H1 (cell line): ENCODE results near the gene NRXN3. TPM values are rescaled to one million over a fixed set of nuclear protein-coding genes. Genes with fewer than 3 reads are reported as not detected.

Experiments
- CTCF ChIA-PET: fragments of 300-600 bp; sonication (Branson Sonifier 250); formaldehyde crosslinking; loops from one replicate; lab custom pipeline; 2021; ENCODE audit not compliant: partially characterized antibody; lab: Charles Lee
- POLR2A ChIA-PET: fragments of 300-600 bp; sonication (Branson Sonifier 250); formaldehyde crosslinking; loops from one replicate; lab custom pipeline; 2021; ENCODE audit warnings: inconsistent platforms; ENCODE audit not compliant: partially characterized antibody; lab: Charles Lee
- DNase-seq, 2 experiments: peaks; one replicate each; pipeline versions ENCODE4 v3.0.0 to v3.0.0-alpha.2; 2010 to 2022; ENCODE audit warnings: low spot score in 2 of 2, low read depth in 1 of 2, mixed read lengths in 1 of 2
- FAIRE-seq: peaks from 2 replicates; lab custom pipeline; 2011; peaks lifted over from hg19 to GRCh38; lab: Jason Lieb, UNC
- H2AFZ ChIP-seq: 2 replicates; pipeline ENCODE4 v1.8.1; 2012; ENCODE audit warnings: low read length, inconsistent platforms
- H2AK5ac ChIP-seq: 2 replicates; pipeline ENCODE4 v1.6.1; 2013; ENCODE audit warnings: low read depth, low read length
- H2BK120ac ChIP-seq: replicated peaks from 2 replicates; pipeline ENCODE3; 2013; ENCODE audit warnings: low read depth, low read length, inconsistent platforms
- H2BK12ac ChIP-seq: 2 replicates; pipeline ENCODE4 v1.6.1; 2013; ENCODE audit warnings: low read depth, low read length
- H2BK15ac ChIP-seq: 2 replicates; pipeline ENCODE4 v1.6.1; 2013; ENCODE audit warnings: low read length
- H2BK20ac ChIP-seq: 2 replicates; pipeline ENCODE4 v1.6.1; 2013; ENCODE audit warnings: low read length
- H2BK5ac ChIP-seq: 2 replicates; pipeline ENCODE4 v1.6.1; 2013; ENCODE audit warnings: low read depth, low read length
- H3K14ac ChIP-seq: 2 replicates; pipeline ENCODE4 v1.6.1; 2013; ENCODE audit warnings: inconsistent platforms; ENCODE audit not compliant: insufficient read length
- H3K18ac ChIP-seq: 2 replicates; pipeline ENCODE4 v1.6.1; 2013; ENCODE audit warnings: low read length; ENCODE audit errors: extremely low read depth
- H3K23ac ChIP-seq: 2 replicates; pipeline ENCODE4 v1.6.1; 2013; ENCODE audit warnings: inconsistent platforms; ENCODE audit not compliant: insufficient read length
- H3K23me2 ChIP-seq: 2 replicates; pipeline ENCODE4 v1.6.1; 2013; ENCODE audit warnings: low read depth, low read length
- H3K27ac ChIP-seq: 2 replicates; pipeline ENCODE4 v1.6.1; 2011; ENCODE audit warnings: low read depth, low read length, inconsistent platforms
- H3K27me3 ChIP-seq, 4 experiments: replicated peaks in 1 of 4; 1 replicate in 1 of 4; 2 replicates in 3 of 4; pipeline versions ENCODE4 v1.6.1 to v1.8.1; 2011 to 2013; ENCODE audit warnings: low read length in 3 of 4, mild to moderate bottlenecking in 3 of 4, inconsistent platforms in 2 of 4, mixed read lengths in 2 of 4, moderate library complexity in 1 of 4; ENCODE audit not compliant: control insufficient read depth in 3 of 4, insufficient read depth in 3 of 4; ENCODE audit errors: extremely low read depth in 1 of 4
- H3K36me3 ChIP-seq, 4 experiments: 2 replicates each; pipeline versions ENCODE4 v1.6.1 to v1.8.1; 2011 to 2013; ENCODE audit warnings: mild to moderate bottlenecking in 4 of 4, low read length in 3 of 4, moderate library complexity in 2 of 4, control low read depth in 1 of 4, inconsistent platforms in 1 of 4; ENCODE audit not compliant: insufficient read depth in 4 of 4, control insufficient read depth in 2 of 4
- H3K4ac ChIP-seq: replicated peaks from 2 replicates; pipeline ENCODE3; 2013; ENCODE audit warnings: low read length, low read depth, mixed read lengths, inconsistent platforms; ENCODE audit not compliant: insufficient read length
- H3K4me1 ChIP-seq, 4 experiments: replicated peaks in 1 of 4; 1 replicate in 1 of 4; 2 replicates in 3 of 4; pipeline versions ENCODE4 v1.6.1 to v1.8.1; 2011 to 2013; ENCODE audit warnings: low read length in 3 of 4, inconsistent platforms in 2 of 4, mixed read lengths in 1 of 4; ENCODE audit not compliant: insufficient read depth in 4 of 4, control insufficient read depth in 3 of 4
- H3K4me2 ChIP-seq, 2 experiments: 2 replicates each; pipeline versions ENCODE4 v1.6.1 to v1.8.1; 2011 to 2013; ENCODE audit warnings: low read depth in 2 of 2, low read length in 2 of 2, control low read depth in 1 of 2, inconsistent platforms in 1 of 2, mild to moderate bottlenecking in 1 of 2; ENCODE audit not compliant: insufficient read depth in 1 of 2
- H3K4me3 ChIP-seq, 4 experiments: fragments of 200-600, 300-600 bp in 1 of 4; sonication (generic), shearing (Covaris generic), sonication (Bioruptor Twin) in 1 of 4; 2 replicates each; pipeline versions ENCODE4 v1.5.1 to v1.8.1; 2011 to 2016; ENCODE audit warnings: low read length in 4 of 4, low read depth in 3 of 4, control low read depth in 2 of 4, inconsistent platforms in 2 of 4, mild to moderate bottlenecking in 2 of 4, mixed read lengths in 1 of 4, moderate library complexity in 1 of 4; ENCODE audit not compliant: insufficient read depth in 2 of 4; ENCODE audit errors: extremely low read depth in 1 of 4
- H3K56ac ChIP-seq: replicated peaks from 2 replicates; pipeline ENCODE3; 2013; ENCODE audit warnings: low read depth, mild to moderate bottlenecking, mixed read lengths, low read length, inconsistent platforms; ENCODE audit not compliant: insufficient read length
- H3K79me1 ChIP-seq: 2 replicates; pipeline ENCODE4 v1.6.1; 2013; ENCODE audit warnings: low read depth, low read length, control low read depth
- H3K79me2 ChIP-seq, 2 experiments: 2 replicates each; pipeline versions ENCODE4 v1.6.1 to v1.8.1; 2012 to 2013; ENCODE audit warnings: low read length in 2 of 2, mild to moderate bottlenecking in 2 of 2, inconsistent platforms in 1 of 2; ENCODE audit not compliant: insufficient read depth in 2 of 2, control insufficient read depth in 1 of 2
- H3K9ac ChIP-seq, 4 experiments: replicated peaks in 1 of 4; 1 replicate in 1 of 4; 2 replicates in 3 of 4; pipeline versions ENCODE4 v1.6.1 to v1.8.1; 2011 to 2013; ENCODE audit warnings: low read depth in 3 of 4, low read length in 3 of 4, control low read depth in 2 of 4, mild to moderate bottlenecking in 2 of 4, moderate library complexity in 2 of 4, inconsistent platforms in 1 of 4; ENCODE audit errors: extremely low read depth in 1 of 4
- H3K9me3 ChIP-seq, 2 experiments: 2 replicates each; pipeline versions ENCODE4 v1.6.1 to v1.8.1; 2012 to 2013; ENCODE audit warnings: mild to moderate bottlenecking in 2 of 2, moderate library complexity in 2 of 2, control low read depth in 1 of 2, inconsistent platforms in 1 of 2, low read depth in 1 of 2, low read length in 1 of 2, mixed read lengths in 1 of 2; ENCODE audit not compliant: insufficient read depth in 2 of 2
- H4K20me1 ChIP-seq, 2 experiments: replicated peaks in 1 of 2; 2 replicates each; pipeline versions ENCODE3 to v1.8.1; 2011 to 2013; ENCODE audit warnings: inconsistent platforms in 2 of 2, low read length in 2 of 2, mild to moderate bottlenecking in 1 of 2; ENCODE audit not compliant: insufficient read depth in 2 of 2, control insufficient read depth in 1 of 2
- H4K5ac ChIP-seq: 2 replicates; pipeline ENCODE4 v1.6.1; 2013; ENCODE audit warnings: low read length, low read depth, mixed read lengths, inconsistent platforms; ENCODE audit not compliant: insufficient read length
- H4K8ac ChIP-seq: 2 replicates; pipeline ENCODE4 v1.8.0; 2013; ENCODE audit warnings: mild to moderate bottlenecking, moderate library complexity, low read length, inconsistent platforms; ENCODE audit not compliant: insufficient read depth; ENCODE audit errors: extremely low read depth
- H4K91ac ChIP-seq: replicated peaks from 2 replicates; pipeline ENCODE3; 2013; ENCODE audit warnings: low read length, mixed read lengths, inconsistent platforms; ENCODE audit not compliant: insufficient read length
- BCL11A ChIP-seq, 2 experiments: IDR thresholded peaks; one replicate each; pipeline ENCODE4 v1.6.1; 2011; ENCODE audit warnings: low read depth in 2 of 2, low read length in 2 of 2, mild to moderate bottlenecking in 2 of 2
- CHD2 ChIP-seq: IDR thresholded peaks from 2 replicates; pipeline ENCODE4 v1.6.1; 2012; ENCODE audit warnings: low read length, improper control_type of control experiment
- CREB1 ChIP-seq: IDR thresholded peaks from 2 replicates; pipeline ENCODE4 v1.6.1; 2012; ENCODE audit warnings: inconsistent platforms
- CTCF ChIP-seq, 3 experiments: IDR thresholded peaks; 1 replicate in 2 of 3; 2 replicates in 1 of 3; pipeline versions ENCODE4 v1.5.1 to v1.6.1; 2011; ENCODE audit warnings: low read length in 3 of 3, mild to moderate bottlenecking in 3 of 3, inconsistent platforms in 2 of 3, low read depth in 1 of 3, moderate library complexity in 1 of 3; ENCODE audit not compliant: insufficient read depth in 1 of 3; ENCODE audit errors: control extremely low read depth in 1 of 3
- EP300 ChIP-seq, 2 experiments: IDR thresholded peaks; 1 replicate in 1 of 2; 2 replicates in 1 of 2; pipeline ENCODE4 v1.6.1; 2011 to 2012; ENCODE audit warnings: low read depth in 2 of 2, low read length in 2 of 2, mild to moderate bottlenecking in 2 of 2, borderline replicate concordance in 1 of 2, inconsistent platforms in 1 of 2, moderate library complexity in 1 of 2
- EZH2 ChIP-seq: fragments of 200-600 bp; sonication (generic); IDR thresholded peaks from 2 replicates; pipeline ENCODE4 v1.7.1; 2012; ENCODE audit warnings: low read depth, mild to moderate bottlenecking, moderate library complexity, low read length, inconsistent platforms; ENCODE audit not compliant: severe bottlenecking
- FOSL1 ChIP-seq: IDR thresholded peaks from 2 replicates; pipeline ENCODE4 v1.6.1; 2011; ENCODE audit warnings: mild to moderate bottlenecking, low read depth, low read length, moderate library complexity; ENCODE audit not compliant: insufficient read depth
- GABPA ChIP-seq: IDR thresholded peaks from 2 replicates; pipeline ENCODE4 v1.6.1; 2011; ENCODE audit warnings: mild to moderate bottlenecking, low read length, moderate library complexity, borderline replicate concordance; ENCODE audit not compliant: insufficient read depth
- NANOG ChIP-seq: IDR thresholded peaks from 2 replicates; pipeline ENCODE4 v1.6.1; 2011; ENCODE audit warnings: low read length, low read depth, mild to moderate bottlenecking, inconsistent platforms; ENCODE audit not compliant: insufficient read depth, poor library complexity, severe bottlenecking
- SP2 ChIP-seq: IDR thresholded peaks from 2 replicates; pipeline ENCODE4 v1.6.1; 2012; ENCODE audit warnings: mild to moderate bottlenecking, low read length, inconsistent platforms
- TAF1 ChIP-seq: IDR thresholded peaks from 2 replicates; pipeline ENCODE4 v1.6.1; 2011; ENCODE audit warnings: mild to moderate bottlenecking, low read depth, low read length
- TEAD4 ChIP-seq: IDR thresholded peaks from 2 replicates; pipeline ENCODE4 v1.6.1; 2012; ENCODE audit warnings: low read depth, low read length, inconsistent platforms, mixed read lengths
- WGBS, 2 experiments: shearing (Covaris generic) in 1 of 2; methylation state at CpG; one replicate each; pipeline versions ENCODE4 v1.1.6 to v1.1.7; 2013 to 2015; ENCODE audit warnings: low lambda C conversion rate in 2 of 2, mixed read lengths in 2 of 2, inconsistent platforms in 1 of 2, low coverage in 1 of 2, missing lambda C conversion rate in 1 of 2; ENCODE audit not compliant: insufficient replicate concordance in 2 of 2, insufficient coverage in 1 of 2, insufficient read length in 1 of 2; ENCODE audit errors: extremely low coverage in 1 of 2, missing lambda C conversion rate in 1 of 2; 5-methylcytosine and 5-hydroxymethylcytosine counted together
- polyA plus RNA-seq, 7 experiments: library from polyadenylated mRNA; depleted of rRNA in 3 of 7; stranded (reverse) in 5 of 7; unstranded in 2 of 7; fragments of >200 nt in 5 of 7; fragments of 200-250 nt in 2 of 7; gene quantifications; 1 replicate in 5 of 7; 2 replicates in 1 of 7; 4 replicates in 1 of 7; pipeline versions ENCODE4 v1.2.1 to v1.2.3, GENCODE V29; 2011 to 2013; ENCODE audit warnings: missing spikeins in 2 of 7, mixed read lengths in 2 of 7
- total RNA-seq: library from RNA; stranded (reverse); fragmentation: NEBNext Ultra II Directional; extraction: Animal tissue kit (Norgen Biotek cat#: 25700); gene quantifications from 2 replicates; pipeline ENCODE4 v1.2.1, GENCODE V29; 2021

Gene NRXN3
- total and polyA plus RNA-seq, 2 of the 8 experiments (the other 6 are each of a cell fraction or from before 2014, with no cell fraction given) = 2.6 to 4.1 TPM

GRCh38 chr14:79578470-79578869 is 1408.3 kb downstream of the NRXN3 start:
- Histone ChIP-seq H2BK120ac (no peak overlapping the region), H2AK5ac (no peak overlapping the region), H4K20me1 (no peaks in the 10 kb centered on the region), H4K91ac (no peak overlapping the region), H4K5ac (no peak overlapping the region), H3K4me1 (peaks cover 0 to 3% (median under 1%) of the 10 kb centered on the region in 4 experiments; a peak in 3 of 7 replicates), H2AFZ (no peak overlapping the region), H3K4me3 (no peak overlapping the region), H3K23me2 (no peaks in the 10 kb centered on the region), H3K9ac (no peak overlapping the region), H4K8ac (peak overlapping the region; percentile 31; the same call in 1 of the 2 replicates), H3K36me3 (no peaks in the 10 kb centered on the region), H3K79me2 (no peaks in the 10 kb centered on the region), H2BK20ac (no peak overlapping the region), H3K27ac (no peak overlapping the region), H2BK5ac (no peak overlapping the region), H3K4me2 (no peak overlapping the region), H3K4ac (no peak overlapping the region), H3K79me1 (no peaks in the 10 kb centered on the region), H2BK15ac (no peak overlapping the region), H3K27me3 (no peaks in the 10 kb centered on the region; a peak in 1 of 7 replicates), H3K18ac (no peak overlapping the region), H3K56ac (no peak overlapping the region), H3K14ac (no peak overlapping the region), H2BK12ac (no peak overlapping the region), H3K9me3 (no peaks in the 10 kb centered on the region), H3K23ac (no peak overlapping the region)
- no peak for FAIRE-seq
- ChIA-PET POLR2A (no interaction called here), CTCF (interaction anchor here (0.7 to 0.8 kb wide), 2 partner anchors 13 to 403 kb away, joined by 3 read pairs; no protein-coding TSS in a partner anchor)
- no peak for DNase-seq
- WGBS, 2 experiments = 86% methylated on average over 3 of the region's 3 CpGs; no CpG with 5 or more reads in 1 of the 2 experiments
- TF ChIP-seq TAF1 = no peak
- no peak for TF ChIP-seq CHD2
- TF ChIP-seq CREB1 = no peak
- no peak for TF ChIP-seq BCL11A (IDR thresholded peaks at IDR 0.05; ENCODE audit: low read depth in 2 of 2, low read length in 2 of 2)
- no peak for TF ChIP-seq GABPA
- TF ChIP-seq EZH2 = no peak
- TF ChIP-seq NANOG = no peak
- TF ChIP-seq CTCF (IDR thresholded peaks at IDR 0.05; ENCODE audit: control extremely low read depth in 1 of 3, insufficient read depth in 1 of 3, low read depth in 1 of 3, low read length in 3 of 3) = no peak
- TF ChIP-seq TEAD4 = no peak
- no peak for TF ChIP-seq FOSL1
- no peak for TF ChIP-seq EP300 (IDR thresholded peaks at IDR 0.05; ENCODE audit: borderline replicate concordance in 1 of 2, low read depth in 2 of 2, low read length in 2 of 2)
- no peak for TF ChIP-seq SP2
